ENCODE measurements around the gene NOD2. TPM values are rescaled to one million over a fixed set of nuclear protein-coding genes. Genes with fewer than 3 reads are reported as not detected.

Gene NOD2
- total RNA-seq, result 4.8 and 5.6 TPM in 2 replicates

GRCh38 chr16:50692999-50693781 lies at the start of gene NOD2:
Gene NOD2 (plus strand): TSS chr16:50693606. CDS start chr16:50699496, 5,890 bp downstream.

GRCh38 chr16:50681021-50681885 lies 12.2 kb upstream of the NOD2 start, which contains the start of gene SNX20:
Gene SNX20 (minus strand): TSS chr16:50681312. CDS start chr16:50677526, 3,786 bp downstream.

GRCh38 chr16:50741781-50742575 lies 48.6 kb downstream of the NOD2 start, which contains the start of gene CYLD:
Gene CYLD (plus strand): TSS chr16:50742086. CDS start chr16:50749699, 7,613 bp downstream.

Other genes with a start within 250 kb of the NOD2 start
- gene NKD1, start 145.2 kb upstream of the NOD2 start, total RNA-seq, result 0.07 and 0.19 TPM in 2 replicates
- not detected in 2 replicates for gene SNX20, start 12.3 kb upstream of the NOD2 start, total RNA-seq
- 9.6 and 13.0 TPM in 2 replicates for gene CYLD, start 48.5 kb downstream of the NOD2 start, total RNA-seq